Osteoblast (primary cell): ENCODE results near the gene THSD1. TPM values are rescaled to one million over a fixed set of nuclear protein-coding genes. Genes with fewer than 3 reads are reported as not detected.

Source experiments
- DNase-seq: peaks from one replicate; pipeline ENCODE4 v3.0.0; 2011; ENCODE audit warnings: low spot score, mixed read lengths; ENCODE audit not compliant: insufficient read length; ENCODE audit errors: missing footprints
- H2AFZ ChIP-seq: 2 replicates; pipeline ENCODE4 v1.6.0; 2011; ENCODE audit warnings: mild to moderate bottlenecking, low read length
- H3K27ac ChIP-seq: 2 replicates; pipeline ENCODE4 v1.5.1; 2011; ENCODE audit warnings: mild to moderate bottlenecking, low read depth, low read length, moderate library complexity
- H3K27me3 ChIP-seq: 2 replicates; pipeline ENCODE4 v1.6.0; 2012; ENCODE audit warnings: mild to moderate bottlenecking, control low read depth, inconsistent platforms, low read length, moderate library complexity; ENCODE audit not compliant: insufficient read depth
- H3K36me3 ChIP-seq: 2 replicates; pipeline ENCODE4 v1.5.1; 2011; ENCODE audit warnings: mild to moderate bottlenecking, low read length, control low read depth, moderate library complexity; ENCODE audit not compliant: insufficient read depth
- H3K4me1 ChIP-seq: 2 replicates; pipeline ENCODE4 v1.5.1; 2011; ENCODE audit warnings: mild to moderate bottlenecking, low read length, control low read depth, moderate library complexity; ENCODE audit not compliant: insufficient read depth
- H3K4me2 ChIP-seq: 2 replicates; pipeline ENCODE4 v1.6.0; 2011; ENCODE audit warnings: mild to moderate bottlenecking, low read length; ENCODE audit not compliant: insufficient read depth
- H3K4me3 ChIP-seq: fragments of 200-600 bp; sonication (generic); 3 replicates; pipeline ENCODE4 v1.5.1; 2012; ENCODE audit warnings: mild to moderate bottlenecking, low read length, inconsistent platforms; ENCODE audit not compliant: insufficient read depth
- H3K79me2 ChIP-seq: 2 replicates; pipeline ENCODE4 v1.6.0; 2012; ENCODE audit warnings: mild to moderate bottlenecking, low read length, control low read depth, inconsistent platforms; ENCODE audit not compliant: insufficient read depth
- H3K9me3 ChIP-seq: 2 replicates; pipeline ENCODE4 v1.5.1; 2011; ENCODE audit warnings: low read depth, low read length, control low read depth
- H4K20me1 ChIP-seq: 2 replicates; pipeline ENCODE4 v1.6.0; 2012; ENCODE audit warnings: mild to moderate bottlenecking, low read length, control low read depth; ENCODE audit not compliant: insufficient read depth
- CTCF ChIP-seq: IDR thresholded peaks from 2 replicates; pipeline ENCODE4 v1.5.1; 2011; ENCODE audit warnings: mild to moderate bottlenecking, low read depth, low read length, moderate library complexity; ENCODE audit errors: extremely low read depth
- total RNA-seq: library from RNA; depleted of rRNA; stranded (reverse); fragments of >200 nt; gene quantifications from 2 replicates; pipeline ENCODE4 v1.2.3, GENCODE V29; 2012

The THSD1 gene
- total RNA-seq, 1 donor: 14.1 TPM

GRCh38 chr13:52383366-52383765 lies 22.6 kb downstream of the THSD1 start:
- peaks cover 16% of the 10 kb centered on the region for H3K79me2 ChIP-seq
- H3K27ac ChIP-seq: no peak overlapping the region
- no peaks in the 10 kb centered on the region for H3K27me3 ChIP-seq
- no peak overlapping the region for H3K4me3 ChIP-seq
- TF ChIP-seq CTCF: no peak
- H3K4me1 ChIP-seq: no peaks in the 10 kb centered on the region
- no peak for DNase-seq
- peaks cover 16% of the 10 kb centered on the region for H3K36me3 ChIP-seq
- no peak overlapping the region for H2AFZ ChIP-seq
- no peaks in the 10 kb centered on the region for H3K9me3 ChIP-seq
- H4K20me1 ChIP-seq: peaks cover 6% of the 10 kb centered on the region
- H3K4me2 ChIP-seq: no peak overlapping the region

- Histone ChIP-seq H3K4me3 (no peak overlapping the region), H3K79me2 (peaks cover 3% of the 10 kb centered on the region), H2AFZ (no peak overlapping the region), H3K9me3 (no peaks in the 10 kb centered on the region), H4K20me1 (no peaks in the 10 kb centered on the region), H3K4me2 (no peak overlapping the region), H3K36me3 (peaks cover 9% of the 10 kb centered on the region), H3K4me1 (peaks cover 7% of the 10 kb centered on the region), H3K27ac (no peak overlapping the region), H3K27me3 (no peaks in the 10 kb centered on the region)
- DNase-seq: no peak
- no peak for TF ChIP-seq CTCF
Measured at GRCh38 chr13:52378312-52378711, 27.7 kb downstream of the THSD1 start.

GRCh38 chr13:52377898-52378297 lies 28.1 kb downstream of the THSD1 start:
- Histone ChIP-seq H3K4me2 (no peak overlapping the region), H3K4me1 (peaks cover 11% of the 10 kb centered on the region), H3K9me3 (no peaks in the 10 kb centered on the region), H3K27me3 (no peaks in the 10 kb centered on the region), H3K4me3 (no peak overlapping the region), H3K36me3 (peaks cover 9% of the 10 kb centered on the region), H3K27ac (no peak overlapping the region), H2AFZ (no peak overlapping the region), H3K79me2 (peaks cover 3% of the 10 kb centered on the region), H4K20me1 (no peaks in the 10 kb centered on the region)
- TF ChIP-seq CTCF: no peak
- DNase-seq: no peak

- Histone ChIP-seq H3K4me1 (peaks cover 26% of the 10 kb centered on the region), H3K36me3 (peaks cover 9% of the 10 kb centered on the region), H3K27me3 (no peaks in the 10 kb centered on the region), H3K4me2 (no peak overlapping the region), H4K20me1 (no peaks in the 10 kb centered on the region), H3K4me3 (no peak overlapping the region), H2AFZ (no peak overlapping the region), H3K27ac (no peak overlapping the region), H3K9me3 (no peaks in the 10 kb centered on the region), H3K79me2 (no peaks in the 10 kb centered on the region)
- DNase-seq: no peak
- no peak for TF ChIP-seq CTCF
Measured at GRCh38 chr13:52374873-52375411, 31.0 kb downstream of the THSD1 start.
